NCI-H2107 treated with DMSO at 0.1 percent for 48 hours (cell line): ENCODE results near the gene ALKBH4.
"Not testable (repeated sequence)": the region's sequence is repeated elsewhere in the genome, so short reads cannot be mapped to it uniquely, and the experiment has no call there.

Experiments used
- DNase-seq: peaks from one replicate; lab custom pipeline; 2025; ENCODE audit not compliant: unreplicated experiment; lab: John Stamatoyannopoulos, UW

Gene ALKBH4

GRCh38 chr7:102429141-102429899 is 35.3 kb downstream of the ALKBH4 start:
- DNase-seq: no peak

- no peak for DNase-seq
Measured at GRCh38 chr7:102427019-102427405, 37.7 kb downstream of the ALKBH4 start.

GRCh38 chr7:102426268-102427018 is 38.2 kb downstream of the ALKBH4 start:
- DNase-seq: no peak

GRCh38 chr7:102425639-102426267 is 38.9 kb downstream of the ALKBH4 start:
- DNase-seq: no peak

GRCh38 chr7:102424787-102425218 is 39.9 kb downstream of the ALKBH4 start:
- no peak for DNase-seq

- no peak for DNase-seq
Measured at GRCh38 chr7:102424129-102424551, 40.5 kb downstream of the ALKBH4 start.

GRCh38 chr7:102421706-102422240 is 42.9 kb downstream of the ALKBH4 start:
- no peak for DNase-seq

- DNase-seq: no peak
Measured at GRCh38 chr7:102418592-102418991, 46.1 kb downstream of the ALKBH4 start.

GRCh38 chr7:102417105-102417504 is 47.6 kb downstream of the ALKBH4 start:
- no peak for DNase-seq

GRCh38 chr7:102416406-102416805 is 48.3 kb downstream of the ALKBH4 start:
- no peak for DNase-seq

GRCh38 chr7:102415685-102416225 is 48.9 kb downstream of the ALKBH4 start:
- no peak for DNase-seq

GRCh38 chr7:102413611-102414010 is 51.1 kb downstream of the ALKBH4 start:
- no peak for DNase-seq

GRCh38 chr7:102413091-102413490 is 51.6 kb downstream of the ALKBH4 start:
- no peak for DNase-seq

- DNase-seq: peak; percentile 21
Measured at GRCh38 chr7:102412548-102412947, 52.1 kb downstream of the ALKBH4 start.

GRCh38 chr7:102410918-102411317 is 53.7 kb downstream of the ALKBH4 start:
- DNase-seq: no peak

GRCh38 chr7:102410123-102410522 is 54.5 kb downstream of the ALKBH4 start:
- no peak for DNase-seq

- DNase-seq: no peak
Measured at GRCh38 chr7:102409340-102409739, 55.3 kb downstream of the ALKBH4 start.

- DNase-seq: not testable (repeated sequence)
Measured at GRCh38 chr7:102408530-102408929, 56.1 kb downstream of the ALKBH4 start.

GRCh38 chr7:102407910-102408309 is 56.8 kb downstream of the ALKBH4 start:
- DNase-seq: no peak
